ENCODE results near the gene ARHGEF12.

ARHGEF12 gene

DNA sequence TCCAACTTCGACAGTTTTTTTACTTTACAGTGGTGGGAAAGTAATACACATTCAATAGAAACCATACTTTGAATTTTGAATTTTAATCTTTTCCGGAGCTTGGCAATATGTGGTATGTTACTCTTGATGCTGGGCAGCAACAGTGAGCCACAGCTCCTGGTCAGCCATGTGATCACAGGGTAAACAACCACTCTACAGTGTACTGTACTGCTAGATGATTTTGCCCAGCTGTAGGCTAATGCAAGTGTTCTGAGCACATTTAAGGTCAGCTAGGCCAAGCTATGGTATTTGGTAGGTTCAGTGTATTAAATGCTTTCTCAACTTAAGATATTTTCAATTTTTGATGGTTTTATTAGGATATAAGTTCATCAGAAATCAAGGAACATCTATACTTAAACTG is 126.6 kb downstream of the ARHGEF12 start:
- no peak overlapping the region for H3K27ac ChIP-seq

DNA sequence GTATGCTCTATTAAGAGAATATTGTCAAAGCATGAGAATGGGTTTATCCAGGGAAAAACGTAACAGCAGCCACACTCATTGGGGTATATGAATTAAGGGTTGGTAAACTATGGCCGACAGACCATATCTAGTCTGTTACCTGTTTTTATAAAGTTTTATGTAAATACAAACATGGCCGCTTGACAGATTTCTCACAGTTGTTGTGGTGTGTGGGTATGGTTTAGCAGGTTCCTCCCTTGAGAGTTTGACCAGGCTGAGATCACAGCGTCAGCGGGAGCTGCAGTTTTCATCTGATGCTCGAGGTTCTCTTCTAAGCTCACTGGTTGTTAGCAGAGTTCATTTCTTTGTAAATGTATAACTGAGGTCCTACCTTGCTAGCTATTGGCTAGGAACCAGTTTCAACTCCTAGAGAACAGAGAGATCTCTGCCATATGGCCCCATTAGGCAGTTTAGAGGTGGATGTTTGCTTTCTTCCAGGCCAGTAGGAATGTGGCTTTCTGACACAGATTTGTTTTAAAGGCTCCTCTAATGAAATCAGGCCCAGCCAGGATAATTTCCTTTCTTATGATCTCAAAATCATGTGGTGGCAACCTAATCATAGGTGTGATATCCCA is 129.8 kb downstream of the ARHGEF12 start:
- H3K27ac ChIP-seq, result no peak overlapping the region
- no peak for TF ChIP-seq ZFX (IDR thresholded peaks at IDR 0.05; ENCODE audit: borderline replicate concordance)
- TF ChIP-seq, protein P1, sequence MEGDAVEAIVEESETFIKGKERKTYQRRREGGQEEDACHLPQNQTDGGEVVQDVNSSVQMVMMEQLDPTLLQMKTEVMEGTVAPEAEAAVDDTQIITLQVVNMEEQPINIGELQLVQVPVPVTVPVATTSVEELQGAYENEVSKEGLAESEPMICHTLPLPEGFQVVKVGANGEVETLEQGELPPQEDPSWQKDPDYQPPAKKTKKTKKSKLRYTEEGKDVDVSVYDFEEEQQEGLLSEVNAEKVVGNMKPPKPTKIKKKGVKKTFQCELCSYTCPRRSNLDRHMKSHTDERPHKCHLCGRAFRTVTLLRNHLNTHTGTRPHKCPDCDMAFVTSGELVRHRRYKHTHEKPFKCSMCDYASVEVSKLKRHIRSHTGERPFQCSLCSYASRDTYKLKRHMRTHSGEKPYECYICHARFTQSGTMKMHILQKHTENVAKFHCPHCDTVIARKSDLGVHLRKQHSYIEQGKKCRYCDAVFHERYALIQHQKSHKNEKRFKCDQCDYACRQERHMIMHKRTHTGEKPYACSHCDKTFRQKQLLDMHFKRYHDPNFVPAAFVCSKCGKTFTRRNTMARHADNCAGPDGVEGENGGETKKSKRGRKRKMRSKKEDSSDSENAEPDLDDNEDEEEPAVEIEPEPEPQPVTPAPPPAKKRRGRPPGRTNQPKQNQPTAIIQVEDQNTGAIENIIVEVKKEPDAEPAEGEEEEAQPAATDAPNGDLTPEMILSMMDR (IDR thresholded peaks at IDR 0.05), result no peak

More for the DNA sequence above, 126.6 kb downstream of the ARHGEF12 start:
- TF ChIP-seq ZFX (IDR thresholded peaks at IDR 0.05; ENCODE audit: borderline replicate concordance), result no peak
- TF ChIP-seq, protein P1 (IDR thresholded peaks at IDR 0.05), result no peak

- H3K27ac ChIP-seq, result no peak overlapping the region
- TF ChIP-seq, protein P1 (IDR thresholded peaks at IDR 0.05), result no peak
- no peak for TF ChIP-seq ZFX (IDR thresholded peaks at IDR 0.05; ENCODE audit: borderline replicate concordance)
These were observed 131.4 kb downstream of the ARHGEF12 start for GRCh38 chr11:120467627-120468026.

DNA sequence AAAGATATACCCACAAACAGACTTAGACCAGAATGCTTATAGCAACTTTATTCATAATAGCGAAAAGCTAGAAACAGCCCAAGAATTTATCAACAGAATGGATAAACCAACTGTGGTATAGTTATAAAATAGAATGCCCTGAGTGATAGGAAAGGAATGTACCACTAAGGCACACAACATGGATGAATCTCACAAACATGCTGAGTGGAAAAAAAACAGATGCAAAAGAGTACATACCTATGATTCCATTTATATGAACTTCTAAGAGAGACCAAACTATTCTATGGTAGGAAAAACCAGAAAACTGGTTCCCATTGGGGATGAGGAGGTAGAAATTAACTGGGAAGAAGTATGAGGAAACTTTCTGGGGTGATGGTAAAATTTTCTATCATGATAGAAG is 134.9 kb downstream of the ARHGEF12 start:
- TF ChIP-seq, protein P1 (IDR thresholded peaks at IDR 0.05), result no peak
- TF ChIP-seq ZFX (IDR thresholded peaks at IDR 0.05; ENCODE audit: borderline replicate concordance), result no peak
- no peak overlapping the region for H3K27ac ChIP-seq

GRCh38 chr11:120471994-120472393 is 135.8 kb downstream of the ARHGEF12 start:
- TF ChIP-seq, protein P1 (IDR thresholded peaks at IDR 0.05), result no peak
- TF ChIP-seq ZFX (IDR thresholded peaks at IDR 0.05; ENCODE audit: borderline replicate concordance), result no peak
- H3K27ac ChIP-seq, result no peak overlapping the region

DNA sequence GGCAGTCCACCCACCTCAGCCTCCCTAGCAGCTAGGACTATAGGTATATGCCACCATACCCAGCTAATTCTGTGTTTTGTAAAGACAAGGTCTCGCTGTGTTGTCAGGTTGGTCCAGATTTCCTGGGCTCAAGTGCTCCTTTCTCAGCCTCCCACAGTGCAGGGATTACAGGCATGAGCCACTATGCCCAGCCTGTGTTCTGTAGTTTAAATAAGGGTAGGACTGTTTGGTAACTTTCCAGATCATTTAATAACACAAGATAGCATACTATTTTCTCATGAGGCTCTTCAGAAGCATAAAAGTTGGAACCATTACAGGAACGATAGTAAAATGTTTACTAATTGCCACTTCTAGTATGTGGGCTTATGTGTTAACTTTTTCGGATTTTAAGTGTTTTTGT is 137.3 kb downstream of the ARHGEF12 start:
- TF ChIP-seq, protein P1 (IDR thresholded peaks at IDR 0.05), result no peak
- TF ChIP-seq ZFX (IDR thresholded peaks at IDR 0.05; ENCODE audit: borderline replicate concordance), result no peak
- H3K27ac ChIP-seq, result no peak overlapping the region

GRCh38 chr11:120482149-120482548 is 145.9 kb downstream of the ARHGEF12 start:
- no peak for TF ChIP-seq ZFX (IDR thresholded peaks at IDR 0.05; ENCODE audit: borderline replicate concordance)
- TF ChIP-seq, protein P1 (IDR thresholded peaks at IDR 0.05), result no peak
- H3K27ac ChIP-seq, result no peak overlapping the region

Measured in 22Rv1 (cell line).